Measurements from ENCODE around the gene SNRNP48.
A peak's percentile ranks its signal among the peaks of the same experiment; 100 is the strongest.

SNRNP48 gene

GRCh38 chr6:7589949-7590917, at the start of gene SNRNP48:
Gene SNRNP48, plus strand, starts transcription at chr6:7590198. Its CDS starts 60 bp downstream, at chr6:7590258.
- DNase-seq (ENCODE audit: low read depth), result peak; percentile 88

- DNase-seq (ENCODE audit: low read depth), result no peak
Measured at GRCh38 chr6:7540595-7540994, 49.4 kb upstream of the SNRNP48 start.

GRCh38 chr6:7541175-7542064, 48.6 kb upstream of the SNRNP48 start, which contains the start of gene DSP:
Gene DSP, plus strand, starts transcription at chr6:7541671. Its CDS starts 245 bp downstream, at chr6:7541916.
- no peak for DNase-seq (ENCODE audit: low read depth)

DNA sequence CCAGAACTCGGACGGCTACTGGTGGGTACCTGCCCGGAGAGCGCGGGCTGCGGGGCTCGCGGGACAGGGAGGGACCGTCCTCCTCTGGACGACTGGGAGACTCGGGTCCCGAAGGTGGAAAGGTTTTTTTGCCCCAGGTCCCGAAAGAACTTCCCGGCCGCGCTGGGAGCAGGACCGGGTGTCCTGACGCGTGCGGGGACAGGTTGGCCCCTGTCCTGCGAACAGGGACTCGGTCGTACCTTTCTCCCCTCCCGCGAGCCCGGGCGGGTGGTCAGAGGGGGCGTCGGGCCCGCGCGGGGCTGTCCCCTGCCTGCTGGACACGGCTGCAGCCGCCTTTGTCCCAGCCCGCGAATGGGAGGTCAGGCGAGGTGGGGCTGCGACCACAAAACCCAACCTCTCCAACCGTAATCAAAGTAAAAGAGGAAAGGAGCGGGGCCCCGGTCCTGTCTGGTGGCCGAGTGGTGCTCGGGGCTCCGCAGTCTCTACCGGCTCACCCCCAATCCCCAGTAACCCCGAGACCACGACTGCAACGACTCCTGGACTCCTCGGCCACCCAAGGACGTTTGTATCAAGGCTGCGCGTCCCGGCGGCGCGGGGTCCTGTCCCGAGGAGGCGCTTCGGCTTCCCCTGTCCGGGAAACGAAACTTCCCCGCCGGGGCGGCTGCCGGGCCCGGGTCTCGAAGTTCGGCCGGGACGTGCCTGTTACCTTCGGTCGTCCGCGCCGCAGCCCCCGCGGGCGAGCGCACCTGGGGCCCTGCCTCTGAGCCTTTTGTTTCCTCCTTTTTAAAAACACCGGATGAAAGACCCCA, 47.7 kb upstream of the SNRNP48 start:
- no peak for DNase-seq (ENCODE audit: low read depth)

DNA sequence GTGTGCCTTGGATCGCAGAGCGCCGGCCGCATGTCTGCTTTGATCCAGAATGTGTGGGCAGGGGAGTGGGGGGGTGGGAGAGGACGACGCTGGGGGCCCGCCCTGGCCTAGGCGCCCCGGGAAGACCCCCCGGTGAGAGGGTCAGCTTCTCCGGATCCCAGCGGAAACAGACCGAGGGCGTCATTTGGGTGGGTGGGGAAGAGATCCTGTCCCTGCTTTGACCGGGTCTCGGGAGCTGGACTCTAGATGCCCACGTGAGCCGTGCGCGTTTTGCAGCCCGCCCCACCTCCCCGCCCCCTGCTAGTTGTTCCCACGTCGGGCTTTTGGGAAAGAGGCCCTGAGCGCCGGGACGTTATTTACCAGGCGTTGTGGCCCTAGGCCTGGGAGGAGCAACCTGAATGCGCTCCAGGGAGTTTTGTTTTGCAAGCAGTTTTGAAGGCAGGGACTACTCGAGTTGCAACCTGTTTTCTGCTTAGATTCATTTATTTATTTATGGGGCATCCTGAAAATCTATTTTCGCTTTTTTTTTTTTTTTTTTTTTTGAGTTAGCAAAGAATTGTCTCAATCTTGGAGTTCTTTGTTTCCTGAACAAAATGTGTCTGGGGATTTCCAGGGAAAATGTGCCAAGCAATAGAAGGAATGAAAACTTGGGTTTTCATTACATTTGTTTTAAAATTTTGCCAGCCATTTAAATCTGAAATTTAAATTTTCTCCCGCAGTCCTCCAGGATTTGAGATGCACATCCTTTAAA, 46.9 kb upstream of the SNRNP48 start:
- no peak for DNase-seq (ENCODE audit: low read depth)

- no peak for DNase-seq (ENCODE audit: low read depth)
Measured at GRCh38 chr6:7543789-7544424, 46.1 kb upstream of the SNRNP48 start.

DNA sequence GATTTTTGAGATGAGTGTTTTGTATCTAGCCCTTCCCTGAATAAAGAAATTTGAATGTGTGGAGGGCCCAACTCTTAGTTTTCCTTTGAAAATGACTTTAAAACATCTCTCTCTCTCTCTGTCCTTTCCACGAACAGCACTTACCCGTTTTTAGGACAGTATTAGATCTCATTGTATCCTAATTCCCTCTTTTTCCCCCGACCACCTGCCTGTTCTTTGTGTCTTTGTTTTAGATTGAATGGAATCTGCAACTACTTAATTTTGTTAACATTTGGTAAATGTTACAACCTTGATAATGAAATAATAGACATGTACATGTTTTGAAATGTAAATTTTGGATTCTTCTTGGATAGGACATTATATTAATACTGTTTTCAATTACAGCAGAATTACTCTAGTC, 45.4 kb upstream of the SNRNP48 start:
- DNase-seq (ENCODE audit: low read depth), result no peak

DNA sequence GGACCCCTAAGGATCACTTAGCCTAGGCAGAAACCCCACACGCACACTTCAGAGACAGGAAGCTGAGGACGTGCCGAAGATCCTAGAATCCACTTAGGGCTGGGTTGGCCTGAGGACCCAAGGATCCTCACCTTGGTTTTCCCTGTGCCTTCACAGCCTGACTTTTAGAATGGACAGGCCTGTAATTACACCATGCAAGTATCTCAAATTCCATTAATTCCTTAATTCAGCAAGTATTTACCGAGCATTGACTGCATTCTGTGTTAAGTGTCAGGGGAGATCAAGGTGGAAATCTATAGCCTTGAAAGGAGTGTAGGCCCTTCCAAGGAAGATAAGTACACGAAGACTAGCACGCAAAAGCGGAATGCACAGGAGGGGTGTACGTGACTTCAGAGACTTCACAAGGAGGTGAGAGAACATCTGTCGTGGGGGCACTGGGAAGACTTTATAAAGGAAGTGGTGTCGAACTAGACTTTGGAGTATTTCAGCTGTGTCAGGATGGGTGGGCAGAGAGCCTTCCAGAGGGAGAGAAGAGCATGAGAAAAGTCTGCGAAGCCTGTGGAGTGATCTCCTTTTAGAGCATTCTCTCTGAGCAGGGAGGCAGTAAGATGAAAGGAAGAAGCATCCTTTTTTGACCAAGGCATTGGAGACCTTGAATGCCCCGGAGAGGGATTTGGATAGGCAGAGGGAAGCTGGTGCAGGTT, 44.5 kb upstream of the SNRNP48 start:
- DNase-seq (ENCODE audit: low read depth), result no peak

DNA sequence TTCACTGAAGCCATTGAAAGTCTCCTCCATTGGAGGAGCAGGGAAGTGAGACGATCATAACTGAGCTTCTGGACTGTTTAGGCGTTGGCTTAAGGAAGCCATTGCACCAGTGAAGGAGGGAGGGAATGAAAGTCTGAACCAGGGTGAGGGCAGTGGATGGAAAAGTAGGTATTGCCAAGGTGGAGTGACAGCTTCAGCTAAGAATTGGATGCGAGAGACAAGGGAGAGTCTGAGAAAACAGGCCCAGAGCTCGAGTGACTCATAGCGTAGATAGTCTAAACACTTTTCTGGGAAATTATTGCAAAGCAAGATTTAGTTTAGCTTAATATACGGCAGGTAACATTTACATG, 44.0 kb upstream of the SNRNP48 start:
- no peak for DNase-seq (ENCODE audit: low read depth)

DNA sequence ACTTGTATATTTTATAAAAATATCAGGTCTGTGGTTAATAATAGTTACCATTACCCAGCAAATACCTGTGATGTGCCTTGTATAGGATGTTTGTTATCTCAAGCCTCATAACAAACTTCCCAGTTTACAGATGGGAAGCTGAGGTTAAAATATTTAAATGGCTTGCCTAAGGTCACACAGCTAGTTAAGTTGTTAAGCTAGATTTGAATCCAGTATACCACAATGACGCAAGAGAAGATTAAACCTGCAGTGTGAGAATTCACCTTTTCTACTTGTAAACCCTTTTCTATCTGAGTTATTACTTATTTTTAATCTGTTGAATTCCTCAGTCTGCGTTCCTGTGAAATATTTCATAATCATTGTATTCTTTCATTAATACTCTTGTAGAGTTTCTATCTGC, 43.6 kb upstream of the SNRNP48 start:
- no peak for DNase-seq (ENCODE audit: low read depth)

GRCh38 chr6:7546896-7547295, 43.1 kb upstream of the SNRNP48 start:
- no peak for DNase-seq (ENCODE audit: low read depth)

- DNase-seq (ENCODE audit: low read depth), result no peak
Measured at GRCh38 chr6:7547315-7547714, 42.7 kb upstream of the SNRNP48 start.

DNA sequence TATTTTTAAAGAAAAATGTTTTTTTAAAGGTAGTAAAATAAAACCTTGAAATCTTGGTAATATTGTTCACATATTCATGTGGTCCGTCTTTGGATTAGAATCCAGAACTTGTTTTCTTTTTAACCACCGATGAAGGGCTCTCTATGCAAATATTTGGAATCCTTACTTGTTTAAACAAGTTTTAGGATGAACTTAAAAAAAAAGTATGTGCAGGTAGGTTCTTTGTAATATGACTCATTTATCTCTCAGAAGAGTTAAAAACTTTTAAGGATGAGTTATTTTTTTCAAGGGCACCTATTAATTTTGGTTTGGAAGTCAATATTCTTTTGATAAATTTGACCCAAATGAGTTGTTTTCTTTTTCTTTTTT, 39.6 kb upstream of the SNRNP48 start:
- DNase-seq (ENCODE audit: low read depth), result no peak

- no peak for DNase-seq (ENCODE audit: low read depth)
Measured at GRCh38 chr6:7554533-7555275, 35.3 kb upstream of the SNRNP48 start.

GRCh38 chr6:7555671-7556070, 34.3 kb upstream of the SNRNP48 start:
- no peak for DNase-seq (ENCODE audit: low read depth)

GRCh38 chr6:7556394-7557106, 33.4 kb upstream of the SNRNP48 start:
- no peak for DNase-seq (ENCODE audit: low read depth)

GRCh38 chr6:7557652-7558051, 32.3 kb upstream of the SNRNP48 start:
- no peak for DNase-seq (ENCODE audit: low read depth)

DNA sequence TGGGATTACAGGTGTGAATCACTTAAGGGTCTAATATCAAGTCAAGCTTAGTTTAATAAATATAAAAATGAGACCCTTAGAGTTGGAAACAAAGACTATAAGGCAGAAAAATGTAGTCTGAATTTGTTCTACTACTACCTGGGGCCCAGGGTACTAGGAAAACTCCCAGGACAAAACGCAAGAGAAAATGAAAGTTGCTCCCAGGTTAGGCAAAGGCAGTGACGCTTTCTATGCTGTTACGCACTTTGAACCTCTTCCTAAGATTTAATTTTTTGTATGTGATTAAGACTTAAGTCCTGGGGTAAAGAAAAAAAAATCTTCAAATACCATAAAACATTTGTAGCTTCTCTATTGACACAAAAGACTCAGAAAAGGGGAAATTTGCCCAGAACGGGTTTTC, 31.2 kb upstream of the SNRNP48 start:
- no peak for DNase-seq (ENCODE audit: low read depth)

GRCh38 chr6:7559196-7559595, 30.8 kb upstream of the SNRNP48 start:
- DNase-seq (ENCODE audit: low read depth), result no peak
